Endothelial cell of umbilical vein (primary cell): Measurements from ENCODE around the gene ACAD8. TPM values are rescaled to one million over a fixed set of nuclear protein-coding genes. Genes with fewer than 3 reads are reported as not detected.

Experiments used
- BruUV-seq: library from RNA; stranded (reverse); fragments of 400-500 nt; replicated peaks from 2 replicates; lab custom pipeline; 2021; lab: Mats Ljungman, UMichigan
- CTCF ChIA-PET: fragments of 300-600, 350-600 bp; sonication (Branson Sonifier 250); formaldehyde crosslinking; loops from one replicate; lab custom pipeline; 2021; ENCODE audit warnings: antibody characterized with exemption, inconsistent platforms; lab: Charles Lee
- POLR2A ChIA-PET: fragments of 300-600, 350-600 bp; sonication (Branson Sonifier 250); formaldehyde crosslinking; loops from one replicate; lab custom pipeline; 2021; ENCODE audit warnings: antibody characterized with exemption, inconsistent platforms; lab: Charles Lee
- DNase-seq: peaks from one replicate; pipeline ENCODE4 v3.0.0-alpha.2; 2011; ENCODE audit warnings: low read depth, low spot score
- FAIRE-seq: peaks from 2 replicates; lab custom pipeline; 2011; peaks lifted over from hg19 to GRCh38; lab: Jason Lieb, UNC
- H2AFZ ChIP-seq: 2 replicates; pipeline ENCODE4 v1.6.0; 2012; ENCODE audit warnings: low read depth, low read length, control low read depth, inconsistent platforms
- H3K27ac ChIP-seq: 2 replicates; pipeline ENCODE4 v1.5.1; 2011; ENCODE audit warnings: low read depth, mild to moderate bottlenecking, control low read depth, low read length, moderate library complexity; ENCODE audit not compliant: insufficient read depth
- H3K27me3 ChIP-seq, 2 experiments: 2 replicates each; pipeline versions ENCODE4 v1.6.0 to v1.6.1; 2011; ENCODE audit warnings: low read length in 2 of 2, mixed read lengths in 1 of 2; ENCODE audit not compliant: control insufficient read depth in 2 of 2, insufficient read depth in 2 of 2
- H3K36me3 ChIP-seq, 2 experiments: 2 replicates in 1 of 2; 3 replicates in 1 of 2; pipeline ENCODE4 v1.5.1; 2011; ENCODE audit warnings: low read length in 2 of 2, mild to moderate bottlenecking in 1 of 2, moderate library complexity in 1 of 2; ENCODE audit not compliant: control insufficient read depth in 2 of 2, insufficient read depth in 2 of 2; ENCODE audit errors: extremely low read depth in 1 of 2
- H3K4me1 ChIP-seq: 3 replicates; pipeline ENCODE4 v1.5.1; 2011; ENCODE audit warnings: mild to moderate bottlenecking, low read length; ENCODE audit not compliant: control insufficient read depth, insufficient read depth; ENCODE audit errors: extremely low read depth
- H3K4me2 ChIP-seq: 2 replicates; pipeline ENCODE4 v1.6.1; 2011; ENCODE audit warnings: low read length, control low read depth, mixed read lengths; ENCODE audit not compliant: insufficient read depth
- H3K4me3 ChIP-seq, 3 experiments: fragments of 200-600 bp in 1 of 3; sonication (generic), shearing (Covaris generic) in 1 of 3; replicated peaks in 1 of 3; 2 replicates each; pipeline ENCODE4 v1.5.1; 2011 to 2016; ENCODE audit warnings: control low read depth in 3 of 3, low read length in 3 of 3, mild to moderate bottlenecking in 2 of 3, inconsistent platforms in 1 of 3, low read depth in 1 of 3, moderate library complexity in 1 of 3; ENCODE audit not compliant: insufficient read depth in 1 of 3
- H3K79me2 ChIP-seq: 2 replicates; pipeline ENCODE4 v1.6.0; 2012; ENCODE audit warnings: low read length, inconsistent platforms; ENCODE audit not compliant: control insufficient read depth, insufficient read depth
- H3K9ac ChIP-seq: replicated peaks from 2 replicates; pipeline ENCODE3; 2011; ENCODE audit warnings: low read length, control low read depth; ENCODE audit not compliant: insufficient read depth; ENCODE audit errors: extremely low read depth
- H3K9me1 ChIP-seq: replicated peaks from 3 replicates; pipeline ENCODE4 v1.6.0; 2011; ENCODE audit warnings: mild to moderate bottlenecking, low read length; ENCODE audit not compliant: control insufficient read depth, insufficient read depth; ENCODE audit errors: extremely low read depth
- H3K9me3 ChIP-seq: replicated peaks from 2 replicates; pipeline ENCODE4 v1.5.1; 2012; ENCODE audit warnings: low read length, inconsistent platforms; ENCODE audit not compliant: control insufficient read depth, insufficient read depth
- H4K20me1 ChIP-seq: replicated peaks from 2 replicates; pipeline ENCODE3; 2011; ENCODE audit warnings: mild to moderate bottlenecking, low read length; ENCODE audit not compliant: control insufficient read depth, insufficient read depth; ENCODE audit errors: extremely low read depth
- CTCF ChIP-seq, 2 donors: IDR thresholded peaks; 1 replicate in 1 of 2; 2 replicates in 1 of 2; pipeline ENCODE4 v1.5.1; 2011; ENCODE audit warnings: low read length in 2 of 2, mild to moderate bottlenecking in 2 of 2, moderate library complexity in 2 of 2, control low read depth in 1 of 2, inconsistent platforms in 1 of 2, low read depth in 1 of 2; ENCODE audit not compliant: insufficient read depth in 1 of 2; ENCODE audit errors: extremely low read depth in 1 of 2
- EZH2 ChIP-seq: IDR thresholded peaks from 2 replicates; pipeline ENCODE4 v1.6.1; 2012; ENCODE audit warnings: borderline replicate concordance, low read depth, mild to moderate bottlenecking, moderate library complexity, low read length, inconsistent platforms; ENCODE audit not compliant: severe bottlenecking
- FOS ChIP-seq: IDR thresholded peaks from 2 replicates; pipeline ENCODE4 v1.6.1; 2011; ENCODE audit warnings: mild to moderate bottlenecking, low read length, moderate library complexity, borderline replicate concordance; ENCODE audit not compliant: insufficient read depth
- GATA2 ChIP-seq: IDR thresholded peaks from 2 replicates; pipeline ENCODE4 v1.7.0; 2011; ENCODE audit warnings: low read depth, mild to moderate bottlenecking, moderate library complexity, mixed read lengths, low read length; ENCODE audit not compliant: insufficient read length, insufficient read depth
- JUN ChIP-seq: IDR thresholded peaks from 2 replicates; pipeline ENCODE4 v1.6.1; 2011; ENCODE audit warnings: borderline replicate concordance, low read depth; ENCODE audit not compliant: insufficient read length, insufficient read depth
- MAX ChIP-seq: IDR thresholded peaks from 2 replicates; pipeline ENCODE4 v1.6.1; 2011; ENCODE audit not compliant: insufficient read depth, insufficient read length
- MYC ChIP-seq: IDR thresholded peaks from one replicate; pipeline ENCODE4 v1.6.1; 2011; ENCODE audit warnings: mild to moderate bottlenecking, low read depth, low read length
- POLR2A ChIP-seq: IDR thresholded peaks from 2 replicates; pipeline ENCODE4 v1.6.1; 2012; ENCODE audit warnings: low read depth, mild to moderate bottlenecking, control low read depth, low read length
- POLR2AphosphoS5 ChIP-seq: IDR thresholded peaks from 2 replicates; pipeline ENCODE4 v1.6.1; 2012; ENCODE audit warnings: low read depth, mild to moderate bottlenecking, control low read depth, low read length, moderate library complexity; ENCODE audit not compliant: insufficient read depth
- dilution Hi-C: fragments of 300-500 bp; cut with MboI; formaldehyde crosslinking; loops from one replicate; pipeline ENCODE4 v1.15.0; 2019; ENCODE audit warnings: low sequenced_read_pairs; ENCODE audit not compliant: extremely low pct_ligation_motif_present
- intact Hi-C: fragments of 100-400 bp; cut with micrococcal nuclease; formaldehyde crosslinking; loops from one replicate; pipeline ENCODE4 v1.10.0; 2022
- polyA plus RNA-seq, 4 experiments: library from polyadenylated mRNA; depleted of rRNA in 3 of 4; stranded (reverse) in 3 of 4; unstranded in 1 of 4; fragments of >200 nt; gene quantifications; 2 replicates each; pipeline versions ENCODE4 v1.2.1 to v1.2.3, GENCODE V29; 2011 to 2012; ENCODE audit warnings: missing spikeins in 1 of 4
- total RNA-seq: library from RNA; stranded (reverse); gene quantifications from 2 replicates; pipeline ENCODE4 v1.2.3, GENCODE V29; 2021

ACAD8 gene
- total and polyA plus RNA-seq, 2 donors (not counting 3 experiments of a cell fraction or from before 2014, with no cell fraction given) = 22.9 to 29.0 TPM

GRCh38 chr11:134233729-134234179 lies 19.6 kb upstream of the ACAD8 start:
- BruUV-seq = no TSS peak
- no peaks in the 10 kb centered on the region for H3K27me3 ChIP-seq
- H2AFZ ChIP-seq = no peak overlapping the region
- ChIA-PET CTCF (interaction anchor here (1.5 to 3.2 kb wide), 3 partner anchors 10 to 26 kb away, joined by 7 to 14 read pairs (median 13); partner anchors contain the start of genes NCAPD3 and VPS26B), POLR2A (no interaction called here)
- H3K4me3 ChIP-seq = no peak overlapping the region
- no peak overlapping the region for H3K9ac ChIP-seq
- DNase-seq (no peak), FAIRE-seq (no peak)
- dilution Hi-C loops (no loop called here), intact Hi-C loops (no loop called here)
- no peak overlapping the region for H3K4me2 ChIP-seq
- peaks cover 22% of the 10 kb centered on the region for H3K4me1 ChIP-seq
- H3K79me2 ChIP-seq = peaks cover 35% of the 10 kb centered on the region
- H3K9me1 ChIP-seq = no peaks in the 10 kb centered on the region
- H3K9me3 ChIP-seq = no peaks in the 10 kb centered on the region
- TF ChIP-seq POLR2AphosphoS5 (no peak), JUN (no peak), FOS (no peak), POLR2A (no peak), MYC (no peak), CTCF (IDR thresholded peaks at IDR 0.05; ENCODE audit: extremely low read depth in 1 of 2, insufficient read depth in 1 of 2, low read depth in 1 of 2, low read length in 2 of 2) (no peak), EZH2 (no peak), GATA2 (no peak), MAX (no peak)
- H3K36me3 ChIP-seq = peaks cover 2 to 5% of the 10 kb centered on the region in 2 experiments
- H4K20me1 ChIP-seq = no peaks in the 10 kb centered on the region
- H3K27ac ChIP-seq = no peak overlapping the region
